Astrocyte of the spinal cord (primary cell): ENCODE measurements around the gene ITCH.
"Not testable (repeated sequence)": the region's sequence is repeated elsewhere in the genome, so short reads cannot be mapped to it uniquely, and the experiment has no call there.

Experiments used
- DNase-seq: peaks from one replicate; pipeline ENCODE4 v3.0.0; 2011; ENCODE audit warnings: low read depth, low spot score
- H3K4me3 ChIP-seq: 2 replicates; pipeline ENCODE4 v1.5.1; 2011; ENCODE audit warnings: low read depth, mild to moderate bottlenecking, low read length, moderate library complexity
- in situ Hi-C: cut with HindIII; loops from 2 replicates; pipeline ENCODE4 v1.10.0; 2017; ENCODE audit warnings: low sequenced_read_pairs
- TF ChIP-seq, protein P1 (sequence below): IDR thresholded peaks from 2 replicates; pipeline ENCODE4 v1.5.1; 2012; ENCODE audit warnings: low read depth, mild to moderate bottlenecking, low read length, inconsistent platforms

Gene ITCH

DNA sequence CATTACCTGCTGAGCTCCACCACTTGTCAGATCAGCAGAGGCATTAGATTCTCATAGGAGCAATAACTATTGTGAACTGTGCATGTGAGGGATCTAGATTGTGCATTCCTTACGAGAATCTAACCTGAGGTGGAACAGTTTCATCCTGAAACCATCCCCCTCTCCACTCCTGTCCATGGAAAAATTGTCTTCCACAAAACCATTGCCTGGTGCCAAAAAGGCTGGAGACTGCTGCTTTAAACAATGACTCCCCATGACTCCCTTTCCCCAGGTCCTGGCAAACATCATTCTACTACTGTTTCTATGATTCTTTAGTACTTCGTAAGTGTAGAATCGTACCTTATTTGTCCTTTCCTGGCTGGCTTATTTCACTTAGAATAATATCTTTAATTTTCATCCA lies 143.4 kb downstream of the ITCH start:
- TF ChIP-seq, protein P1, sequence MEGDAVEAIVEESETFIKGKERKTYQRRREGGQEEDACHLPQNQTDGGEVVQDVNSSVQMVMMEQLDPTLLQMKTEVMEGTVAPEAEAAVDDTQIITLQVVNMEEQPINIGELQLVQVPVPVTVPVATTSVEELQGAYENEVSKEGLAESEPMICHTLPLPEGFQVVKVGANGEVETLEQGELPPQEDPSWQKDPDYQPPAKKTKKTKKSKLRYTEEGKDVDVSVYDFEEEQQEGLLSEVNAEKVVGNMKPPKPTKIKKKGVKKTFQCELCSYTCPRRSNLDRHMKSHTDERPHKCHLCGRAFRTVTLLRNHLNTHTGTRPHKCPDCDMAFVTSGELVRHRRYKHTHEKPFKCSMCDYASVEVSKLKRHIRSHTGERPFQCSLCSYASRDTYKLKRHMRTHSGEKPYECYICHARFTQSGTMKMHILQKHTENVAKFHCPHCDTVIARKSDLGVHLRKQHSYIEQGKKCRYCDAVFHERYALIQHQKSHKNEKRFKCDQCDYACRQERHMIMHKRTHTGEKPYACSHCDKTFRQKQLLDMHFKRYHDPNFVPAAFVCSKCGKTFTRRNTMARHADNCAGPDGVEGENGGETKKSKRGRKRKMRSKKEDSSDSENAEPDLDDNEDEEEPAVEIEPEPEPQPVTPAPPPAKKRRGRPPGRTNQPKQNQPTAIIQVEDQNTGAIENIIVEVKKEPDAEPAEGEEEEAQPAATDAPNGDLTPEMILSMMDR: no peak
- no peak for DNase-seq
- no peak overlapping the region for H3K4me3 ChIP-seq
- in situ Hi-C loops: no loop called here

GRCh38 chr20:34507702-34508413 lies 144.8 kb downstream of the ITCH start:
- H3K4me3 ChIP-seq: no peak overlapping the region
- TF ChIP-seq, protein P1: no peak
- in situ Hi-C loops: no loop called here

DNA sequence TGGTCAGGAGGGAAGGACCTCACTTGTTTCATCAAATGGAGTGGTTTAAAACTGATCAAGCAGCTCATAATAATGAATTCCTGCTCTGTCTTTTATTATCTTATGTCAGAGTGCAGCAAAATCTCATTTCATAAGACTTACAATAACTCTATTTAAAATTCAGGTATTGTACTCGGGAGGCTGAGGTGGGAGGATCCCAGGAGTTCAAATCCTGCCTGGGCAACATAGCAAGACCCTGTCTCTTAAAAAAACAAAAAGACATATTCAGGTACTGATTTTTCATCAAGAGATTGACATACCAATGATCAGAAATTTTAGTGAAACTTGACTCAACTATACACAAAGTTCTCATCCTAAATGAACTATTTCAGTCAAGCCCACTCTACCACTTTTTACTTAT lies 147.5 kb downstream of the ITCH start:
- in situ Hi-C loops: no loop called here
- DNase-seq: no peak

More at GRCh38 chr20:34507702-34508413, 144.8 kb downstream of the ITCH start:
- DNase-seq: no peak

DNA sequence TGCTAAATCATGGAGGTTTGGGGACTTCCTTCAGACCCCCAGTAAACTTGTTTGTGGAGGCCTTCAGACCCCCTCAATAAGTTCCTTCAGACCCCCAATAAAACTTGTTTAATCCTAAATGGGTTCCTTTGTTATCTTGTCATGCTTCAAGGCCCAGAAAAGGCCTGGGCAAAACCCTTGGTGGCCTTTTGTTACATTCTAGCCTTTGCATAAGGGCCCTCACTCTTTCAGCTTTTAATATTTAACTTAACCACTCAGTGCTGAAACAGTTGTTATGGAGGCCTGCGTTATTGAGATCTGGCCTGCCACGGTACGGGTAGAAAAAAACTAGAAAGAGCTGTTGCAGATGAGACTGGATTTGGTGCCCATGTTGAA lies 148.8 kb downstream of the ITCH start:
- in situ Hi-C loops: no loop called here
- TF ChIP-seq, protein P1: no peak
- H3K4me3 ChIP-seq: no peak overlapping the region
- DNase-seq: no peak

More for the DNA sequence above, 147.5 kb downstream of the ITCH start:
- TF ChIP-seq, protein P1: no peak
- no peak overlapping the region for H3K4me3 ChIP-seq

- DNase-seq: peak; percentile 30
- in situ Hi-C loops: no loop called here
- no peak overlapping the region for H3K4me3 ChIP-seq
- TF ChIP-seq, protein P1: no peak
Observed at GRCh38 chr20:34512266-34512954, 149.3 kb downstream of the ITCH start.

- H3K4me3 ChIP-seq: no peak overlapping the region
- in situ Hi-C loops: no loop called here
- TF ChIP-seq, protein P1: no peak
- DNase-seq: no peak
Observed at GRCh38 chr20:34512955-34513419, 149.9 kb downstream of the ITCH start.

DNA sequence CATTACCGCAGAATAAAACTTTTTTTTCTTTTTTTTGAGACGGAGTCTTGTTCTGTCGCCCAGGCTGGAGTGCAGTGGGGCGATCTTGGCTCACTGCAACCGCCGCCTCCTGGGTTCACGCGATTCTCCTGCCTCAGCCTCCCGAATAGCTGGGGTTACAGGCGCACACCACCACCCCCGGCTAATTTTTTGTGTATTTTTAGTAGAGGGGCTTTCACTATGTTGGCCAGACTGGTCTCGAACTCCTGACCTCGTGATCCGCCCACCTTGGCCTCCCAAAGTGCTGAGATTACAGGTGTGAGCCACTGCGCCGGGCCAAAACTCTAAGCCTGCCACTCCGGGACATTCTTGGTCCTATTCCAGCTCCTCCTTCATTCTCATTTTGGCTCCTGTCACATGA lies 151.0 kb downstream of the ITCH start:
- H3K4me3 ChIP-seq, DNase-seq, in situ Hi-C loops: not testable (repeated sequence)
